ENCODE results near the gene CHIT1. TPM values are rescaled to one million over a fixed set of nuclear protein-coding genes. Genes with fewer than 3 reads are reported as not detected.

CHIT1 gene
- total and polyA plus RNA-seq, 9 of the 15 experiments (the other 6 are each of a cell fraction or from before 2014, with no cell fraction given), result not detected

DNA sequence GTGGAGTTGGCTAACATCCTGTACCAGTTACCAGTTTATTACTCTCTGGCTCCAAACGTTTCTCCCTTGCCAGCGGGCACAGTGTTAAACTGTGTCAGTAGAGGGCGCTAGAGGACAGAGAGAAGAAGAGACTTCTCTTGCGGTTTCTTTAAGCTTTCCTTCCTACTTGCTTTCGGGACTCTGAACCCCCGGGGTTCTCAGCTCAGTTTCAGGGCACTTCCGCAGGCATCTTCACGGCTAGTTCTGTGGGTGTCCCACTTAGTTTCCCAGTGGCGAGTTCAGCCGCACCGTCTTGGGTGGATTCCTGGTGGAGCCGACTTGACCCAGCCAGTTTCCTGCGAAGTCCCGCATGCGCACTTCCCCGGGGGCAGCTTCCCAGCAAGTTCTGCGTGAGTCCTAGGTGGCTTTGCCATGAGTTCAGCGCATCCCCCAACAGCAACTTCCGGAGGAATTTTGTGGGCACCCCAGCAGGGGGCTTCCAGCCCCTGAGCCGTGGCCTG is 37.9 kb upstream of the CHIT1 start (continued):
- TF ChIP-seq, protein P1, sequence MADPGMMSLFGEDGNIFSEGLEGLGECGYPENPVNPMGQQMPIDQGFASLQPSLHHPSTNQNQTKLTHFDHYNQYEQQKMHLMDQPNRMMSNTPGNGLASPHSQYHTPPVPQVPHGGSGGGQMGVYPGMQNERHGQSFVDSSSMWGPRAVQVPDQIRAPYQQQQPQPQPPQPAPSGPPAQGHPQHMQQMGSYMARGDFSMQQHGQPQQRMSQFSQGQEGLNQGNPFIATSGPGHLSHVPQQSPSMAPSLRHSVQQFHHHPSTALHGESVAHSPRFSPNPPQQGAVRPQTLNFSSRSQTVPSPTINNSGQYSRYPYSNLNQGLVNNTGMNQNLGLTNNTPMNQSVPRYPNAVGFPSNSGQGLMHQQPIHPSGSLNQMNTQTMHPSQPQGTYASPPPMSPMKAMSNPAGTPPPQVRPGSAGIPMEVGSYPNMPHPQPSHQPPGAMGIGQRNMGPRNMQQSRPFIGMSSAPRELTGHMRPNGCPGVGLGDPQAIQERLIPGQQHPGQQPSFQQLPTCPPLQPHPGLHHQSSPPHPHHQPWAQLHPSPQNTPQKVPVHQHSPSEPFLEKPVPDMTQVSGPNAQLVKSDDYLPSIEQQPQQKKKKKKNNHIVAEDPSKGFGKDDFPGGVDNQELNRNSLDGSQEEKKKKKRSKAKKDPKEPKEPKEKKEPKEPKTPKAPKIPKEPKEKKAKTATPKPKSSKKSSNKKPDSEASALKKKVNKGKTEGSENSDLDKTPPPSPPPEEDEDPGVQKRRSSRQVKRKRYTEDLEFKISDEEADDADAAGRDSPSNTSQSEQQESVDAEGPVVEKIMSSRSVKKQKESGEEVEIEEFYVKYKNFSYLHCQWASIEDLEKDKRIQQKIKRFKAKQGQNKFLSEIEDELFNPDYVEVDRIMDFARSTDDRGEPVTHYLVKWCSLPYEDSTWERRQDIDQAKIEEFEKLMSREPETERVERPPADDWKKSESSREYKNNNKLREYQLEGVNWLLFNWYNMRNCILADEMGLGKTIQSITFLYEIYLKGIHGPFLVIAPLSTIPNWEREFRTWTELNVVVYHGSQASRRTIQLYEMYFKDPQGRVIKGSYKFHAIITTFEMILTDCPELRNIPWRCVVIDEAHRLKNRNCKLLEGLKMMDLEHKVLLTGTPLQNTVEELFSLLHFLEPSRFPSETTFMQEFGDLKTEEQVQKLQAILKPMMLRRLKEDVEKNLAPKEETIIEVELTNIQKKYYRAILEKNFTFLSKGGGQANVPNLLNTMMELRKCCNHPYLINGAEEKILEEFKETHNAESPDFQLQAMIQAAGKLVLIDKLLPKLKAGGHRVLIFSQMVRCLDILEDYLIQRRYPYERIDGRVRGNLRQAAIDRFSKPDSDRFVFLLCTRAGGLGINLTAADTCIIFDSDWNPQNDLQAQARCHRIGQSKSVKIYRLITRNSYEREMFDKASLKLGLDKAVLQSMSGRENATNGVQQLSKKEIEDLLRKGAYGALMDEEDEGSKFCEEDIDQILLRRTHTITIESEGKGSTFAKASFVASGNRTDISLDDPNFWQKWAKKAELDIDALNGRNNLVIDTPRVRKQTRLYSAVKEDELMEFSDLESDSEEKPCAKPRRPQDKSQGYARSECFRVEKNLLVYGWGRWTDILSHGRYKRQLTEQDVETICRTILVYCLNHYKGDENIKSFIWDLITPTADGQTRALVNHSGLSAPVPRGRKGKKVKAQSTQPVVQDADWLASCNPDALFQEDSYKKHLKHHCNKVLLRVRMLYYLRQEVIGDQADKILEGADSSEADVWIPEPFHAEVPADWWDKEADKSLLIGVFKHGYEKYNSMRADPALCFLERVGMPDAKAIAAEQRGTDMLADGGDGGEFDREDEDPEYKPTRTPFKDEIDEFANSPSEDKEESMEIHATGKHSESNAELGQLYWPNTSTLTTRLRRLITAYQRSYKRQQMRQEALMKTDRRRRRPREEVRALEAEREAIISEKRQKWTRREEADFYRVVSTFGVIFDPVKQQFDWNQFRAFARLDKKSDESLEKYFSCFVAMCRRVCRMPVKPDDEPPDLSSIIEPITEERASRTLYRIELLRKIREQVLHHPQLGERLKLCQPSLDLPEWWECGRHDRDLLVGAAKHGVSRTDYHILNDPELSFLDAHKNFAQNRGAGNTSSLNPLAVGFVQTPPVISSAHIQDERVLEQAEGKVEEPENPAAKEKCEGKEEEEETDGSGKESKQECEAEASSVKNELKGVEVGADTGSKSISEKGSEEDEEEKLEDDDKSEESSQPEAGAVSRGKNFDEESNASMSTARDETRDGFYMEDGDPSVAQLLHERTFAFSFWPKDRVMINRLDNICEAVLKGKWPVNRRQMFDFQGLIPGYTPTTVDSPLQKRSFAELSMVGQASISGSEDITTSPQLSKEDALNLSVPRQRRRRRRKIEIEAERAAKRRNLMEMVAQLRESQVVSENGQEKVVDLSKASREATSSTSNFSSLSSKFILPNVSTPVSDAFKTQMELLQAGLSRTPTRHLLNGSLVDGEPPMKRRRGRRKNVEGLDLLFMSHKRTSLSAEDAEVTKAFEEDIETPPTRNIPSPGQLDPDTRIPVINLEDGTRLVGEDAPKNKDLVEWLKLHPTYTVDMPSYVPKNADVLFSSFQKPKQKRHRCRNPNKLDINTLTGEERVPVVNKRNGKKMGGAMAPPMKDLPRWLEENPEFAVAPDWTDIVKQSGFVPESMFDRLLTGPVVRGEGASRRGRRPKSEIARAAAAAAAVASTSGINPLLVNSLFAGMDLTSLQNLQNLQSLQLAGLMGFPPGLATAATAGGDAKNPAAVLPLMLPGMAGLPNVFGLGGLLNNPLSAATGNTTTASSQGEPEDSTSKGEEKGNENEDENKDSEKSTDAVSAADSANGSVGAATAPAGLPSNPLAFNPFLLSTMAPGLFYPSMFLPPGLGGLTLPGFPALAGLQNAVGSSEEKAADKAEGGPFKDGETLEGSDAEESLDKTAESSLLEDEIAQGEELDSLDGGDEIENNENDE (IDR thresholded peaks at IDR 0.05; ENCODE audit: low read depth, low read length), result no peak
- peak; percentile 85; the same call in 1 of the 2 replicates for TF ChIP-seq ESRRA (IDR thresholded peaks at IDR 0.05; ENCODE audit: borderline replicate concordance, low read depth)
- TF ChIP-seq HIVEP1 (CRISPR knock-in tag; IDR thresholded peaks at IDR 0.05), result no peak
- TF ChIP-seq CREM (IDR thresholded peaks at IDR 0.05; ENCODE audit: low read depth), result peak; percentile 33; the same call in 1 of the 2 replicates
- TF ChIP-seq, protein P2, sequence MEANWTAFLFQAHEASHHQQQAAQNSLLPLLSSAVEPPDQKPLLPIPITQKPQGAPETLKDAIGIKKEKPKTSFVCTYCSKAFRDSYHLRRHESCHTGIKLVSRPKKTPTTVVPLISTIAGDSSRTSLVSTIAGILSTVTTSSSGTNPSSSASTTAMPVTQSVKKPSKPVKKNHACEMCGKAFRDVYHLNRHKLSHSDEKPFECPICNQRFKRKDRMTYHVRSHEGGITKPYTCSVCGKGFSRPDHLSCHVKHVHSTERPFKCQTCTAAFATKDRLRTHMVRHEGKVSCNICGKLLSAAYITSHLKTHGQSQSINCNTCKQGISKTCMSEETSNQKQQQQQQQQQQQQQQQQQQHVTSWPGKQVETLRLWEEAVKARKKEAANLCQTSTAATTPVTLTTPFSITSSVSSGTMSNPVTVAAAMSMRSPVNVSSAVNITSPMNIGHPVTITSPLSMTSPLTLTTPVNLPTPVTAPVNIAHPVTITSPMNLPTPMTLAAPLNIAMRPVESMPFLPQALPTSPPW (CRISPR knock-in tag; IDR thresholded peaks at IDR 0.05), result no peak
- TF ChIP-seq, protein P3, sequence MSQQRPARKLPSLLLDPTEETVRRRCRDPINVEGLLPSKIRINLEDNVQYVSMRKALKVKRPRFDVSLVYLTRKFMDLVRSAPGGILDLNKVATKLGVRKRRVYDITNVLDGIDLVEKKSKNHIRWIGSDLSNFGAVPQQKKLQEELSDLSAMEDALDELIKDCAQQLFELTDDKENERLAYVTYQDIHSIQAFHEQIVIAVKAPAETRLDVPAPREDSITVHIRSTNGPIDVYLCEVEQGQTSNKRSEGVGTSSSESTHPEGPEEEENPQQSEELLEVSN (IDR thresholded peaks at IDR 0.05; ENCODE audit: borderline replicate concordance in 1 of 2, extremely low read depth in 1 of 2, insufficient read depth in 1 of 2, insufficient read length in 1 of 2, low read depth in 1 of 2, low read length in 1 of 2, poor library complexity in 1 of 2, severe bottlenecking in 1 of 2), result no peak
- TF ChIP-seq SRF (CRISPR knock-in tag; IDR thresholded peaks at IDR 0.05), result 0 out of 4 replicates have a peak, but pooled peaks of 1 of the 2 experiments have one; percentile 15
- TF ChIP-seq PTBP1 (IDR thresholded peaks at IDR 0.05; ENCODE audit: low read depth, low read length), result no peak
- no peak for TF ChIP-seq HLTF (IDR thresholded peaks at IDR 0.05)
- no peak for TF ChIP-seq ZFX (CRISPR knock-in tag; IDR thresholded peaks at IDR 0.05)
- TF ChIP-seq, protein P4, sequence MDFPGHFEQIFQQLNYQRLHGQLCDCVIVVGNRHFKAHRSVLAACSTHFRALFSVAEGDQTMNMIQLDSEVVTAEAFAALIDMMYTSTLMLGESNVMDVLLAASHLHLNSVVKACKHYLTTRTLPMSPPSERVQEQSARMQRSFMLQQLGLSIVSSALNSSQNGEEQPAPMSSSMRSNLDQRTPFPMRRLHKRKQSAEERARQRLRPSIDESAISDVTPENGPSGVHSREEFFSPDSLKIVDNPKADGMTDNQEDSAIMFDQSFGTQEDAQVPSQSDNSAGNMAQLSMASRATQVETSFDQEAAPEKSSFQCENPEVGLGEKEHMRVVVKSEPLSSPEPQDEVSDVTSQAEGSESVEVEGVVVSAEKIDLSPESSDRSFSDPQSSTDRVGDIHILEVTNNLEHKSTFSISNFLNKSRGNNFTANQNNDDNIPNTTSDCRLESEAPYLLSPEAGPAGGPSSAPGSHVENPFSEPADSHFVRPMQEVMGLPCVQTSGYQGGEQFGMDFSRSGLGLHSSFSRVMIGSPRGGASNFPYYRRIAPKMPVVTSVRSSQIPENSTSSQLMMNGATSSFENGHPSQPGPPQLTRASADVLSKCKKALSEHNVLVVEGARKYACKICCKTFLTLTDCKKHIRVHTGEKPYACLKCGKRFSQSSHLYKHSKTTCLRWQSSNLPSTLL (IDR thresholded peaks at IDR 0.05), result no peak
- TF ChIP-seq PTRF (tag; IDR thresholded peaks at IDR 0.05), result no peak
